ENCODE results near the gene MARS1.
A peak's percentile ranks its signal among the peaks of the same experiment; 100 is the strongest.

DNA sequence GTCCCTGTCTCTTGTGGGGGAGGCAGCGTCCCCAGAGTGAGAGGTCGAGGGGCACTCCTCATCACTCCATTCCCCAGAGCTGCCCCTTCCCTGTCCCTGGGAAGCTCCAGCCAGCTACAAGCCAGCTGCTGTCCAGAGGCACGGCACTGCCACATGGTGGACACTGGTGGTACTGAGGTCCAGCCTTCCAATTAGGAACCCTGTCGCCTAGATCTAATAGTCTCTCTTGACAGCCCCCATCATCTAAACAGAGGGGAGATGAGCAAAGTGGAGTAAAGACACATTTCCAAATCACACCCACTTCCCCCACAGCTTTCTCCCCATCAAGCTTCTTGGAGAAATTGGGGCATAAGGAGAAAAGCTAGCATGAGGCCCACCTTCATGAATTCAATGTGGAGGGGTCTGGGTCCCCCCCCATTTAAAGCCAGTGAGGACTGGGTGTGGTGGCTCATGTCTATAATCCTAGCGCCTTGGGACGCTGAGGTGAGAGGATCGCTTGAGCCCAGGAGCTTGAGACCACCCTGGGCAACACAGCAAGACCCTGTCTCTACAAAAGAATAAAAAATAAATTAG is 34.8 kb upstream of the MARS1 start:
- TF ChIP-seq, protein P1, sequence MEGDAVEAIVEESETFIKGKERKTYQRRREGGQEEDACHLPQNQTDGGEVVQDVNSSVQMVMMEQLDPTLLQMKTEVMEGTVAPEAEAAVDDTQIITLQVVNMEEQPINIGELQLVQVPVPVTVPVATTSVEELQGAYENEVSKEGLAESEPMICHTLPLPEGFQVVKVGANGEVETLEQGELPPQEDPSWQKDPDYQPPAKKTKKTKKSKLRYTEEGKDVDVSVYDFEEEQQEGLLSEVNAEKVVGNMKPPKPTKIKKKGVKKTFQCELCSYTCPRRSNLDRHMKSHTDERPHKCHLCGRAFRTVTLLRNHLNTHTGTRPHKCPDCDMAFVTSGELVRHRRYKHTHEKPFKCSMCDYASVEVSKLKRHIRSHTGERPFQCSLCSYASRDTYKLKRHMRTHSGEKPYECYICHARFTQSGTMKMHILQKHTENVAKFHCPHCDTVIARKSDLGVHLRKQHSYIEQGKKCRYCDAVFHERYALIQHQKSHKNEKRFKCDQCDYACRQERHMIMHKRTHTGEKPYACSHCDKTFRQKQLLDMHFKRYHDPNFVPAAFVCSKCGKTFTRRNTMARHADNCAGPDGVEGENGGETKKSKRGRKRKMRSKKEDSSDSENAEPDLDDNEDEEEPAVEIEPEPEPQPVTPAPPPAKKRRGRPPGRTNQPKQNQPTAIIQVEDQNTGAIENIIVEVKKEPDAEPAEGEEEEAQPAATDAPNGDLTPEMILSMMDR (tag by site-specific recombination; IDR thresholded peaks at IDR 0.05) = peak; percentile 85
- no peak for TF ChIP-seq YY1 (tag by site-specific recombination; IDR thresholded peaks at IDR 0.05)
- TF ChIP-seq ZNF521 (tag by site-specific recombination; IDR thresholded peaks at IDR 0.05) = no peak
- no peak for TF ChIP-seq ZNF555 (tag by site-specific recombination; conservative IDR thresholded peaks at IDR 0.05)
- no peak for TF ChIP-seq OVOL3 (tag by site-specific recombination; IDR thresholded peaks at IDR 0.05)
- TF ChIP-seq, protein P2, sequence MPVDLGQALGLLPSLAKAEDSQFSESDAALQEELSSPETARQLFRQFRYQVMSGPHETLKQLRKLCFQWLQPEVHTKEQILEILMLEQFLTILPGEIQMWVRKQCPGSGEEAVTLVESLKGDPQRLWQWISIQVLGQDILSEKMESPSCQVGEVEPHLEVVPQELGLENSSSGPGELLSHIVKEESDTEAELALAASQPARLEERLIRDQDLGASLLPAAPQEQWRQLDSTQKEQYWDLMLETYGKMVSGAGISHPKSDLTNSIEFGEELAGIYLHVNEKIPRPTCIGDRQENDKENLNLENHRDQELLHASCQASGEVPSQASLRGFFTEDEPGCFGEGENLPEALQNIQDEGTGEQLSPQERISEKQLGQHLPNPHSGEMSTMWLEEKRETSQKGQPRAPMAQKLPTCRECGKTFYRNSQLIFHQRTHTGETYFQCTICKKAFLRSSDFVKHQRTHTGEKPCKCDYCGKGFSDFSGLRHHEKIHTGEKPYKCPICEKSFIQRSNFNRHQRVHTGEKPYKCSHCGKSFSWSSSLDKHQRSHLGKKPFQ (tag by site-specific recombination; IDR thresholded peaks at IDR 0.05) = no peak
- TF ChIP-seq, protein P3, sequence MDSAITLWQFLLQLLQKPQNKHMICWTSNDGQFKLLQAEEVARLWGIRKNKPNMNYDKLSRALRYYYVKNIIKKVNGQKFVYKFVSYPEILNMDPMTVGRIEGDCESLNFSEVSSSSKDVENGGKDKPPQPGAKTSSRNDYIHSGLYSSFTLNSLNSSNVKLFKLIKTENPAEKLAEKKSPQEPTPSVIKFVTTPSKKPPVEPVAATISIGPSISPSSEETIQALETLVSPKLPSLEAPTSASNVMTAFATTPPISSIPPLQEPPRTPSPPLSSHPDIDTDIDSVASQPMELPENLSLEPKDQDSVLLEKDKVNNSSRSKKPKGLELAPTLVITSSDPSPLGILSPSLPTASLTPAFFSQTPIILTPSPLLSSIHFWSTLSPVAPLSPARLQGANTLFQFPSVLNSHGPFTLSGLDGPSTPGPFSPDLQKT (IDR thresholded peaks at IDR 0.05; ENCODE audit: borderline replicate concordance, low read depth, low read length) = no peak
- TF ChIP-seq, protein P4, sequence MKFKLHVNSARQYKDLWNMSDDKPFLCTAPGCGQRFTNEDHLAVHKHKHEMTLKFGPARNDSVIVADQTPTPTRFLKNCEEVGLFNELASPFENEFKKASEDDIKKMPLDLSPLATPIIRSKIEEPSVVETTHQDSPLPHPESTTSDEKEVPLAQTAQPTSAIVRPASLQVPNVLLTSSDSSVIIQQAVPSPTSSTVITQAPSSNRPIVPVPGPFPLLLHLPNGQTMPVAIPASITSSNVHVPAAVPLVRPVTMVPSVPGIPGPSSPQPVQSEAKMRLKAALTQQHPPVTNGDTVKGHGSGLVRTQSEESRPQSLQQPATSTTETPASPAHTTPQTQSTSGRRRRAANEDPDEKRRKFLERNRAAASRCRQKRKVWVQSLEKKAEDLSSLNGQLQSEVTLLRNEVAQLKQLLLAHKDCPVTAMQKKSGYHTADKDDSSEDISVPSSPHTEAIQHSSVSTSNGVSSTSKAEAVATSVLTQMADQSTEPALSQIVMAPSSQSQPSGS (tag by site-specific recombination; IDR thresholded peaks at IDR 0.05; ENCODE audit: low read depth) = no peak
- TF ChIP-seq, protein P5, sequence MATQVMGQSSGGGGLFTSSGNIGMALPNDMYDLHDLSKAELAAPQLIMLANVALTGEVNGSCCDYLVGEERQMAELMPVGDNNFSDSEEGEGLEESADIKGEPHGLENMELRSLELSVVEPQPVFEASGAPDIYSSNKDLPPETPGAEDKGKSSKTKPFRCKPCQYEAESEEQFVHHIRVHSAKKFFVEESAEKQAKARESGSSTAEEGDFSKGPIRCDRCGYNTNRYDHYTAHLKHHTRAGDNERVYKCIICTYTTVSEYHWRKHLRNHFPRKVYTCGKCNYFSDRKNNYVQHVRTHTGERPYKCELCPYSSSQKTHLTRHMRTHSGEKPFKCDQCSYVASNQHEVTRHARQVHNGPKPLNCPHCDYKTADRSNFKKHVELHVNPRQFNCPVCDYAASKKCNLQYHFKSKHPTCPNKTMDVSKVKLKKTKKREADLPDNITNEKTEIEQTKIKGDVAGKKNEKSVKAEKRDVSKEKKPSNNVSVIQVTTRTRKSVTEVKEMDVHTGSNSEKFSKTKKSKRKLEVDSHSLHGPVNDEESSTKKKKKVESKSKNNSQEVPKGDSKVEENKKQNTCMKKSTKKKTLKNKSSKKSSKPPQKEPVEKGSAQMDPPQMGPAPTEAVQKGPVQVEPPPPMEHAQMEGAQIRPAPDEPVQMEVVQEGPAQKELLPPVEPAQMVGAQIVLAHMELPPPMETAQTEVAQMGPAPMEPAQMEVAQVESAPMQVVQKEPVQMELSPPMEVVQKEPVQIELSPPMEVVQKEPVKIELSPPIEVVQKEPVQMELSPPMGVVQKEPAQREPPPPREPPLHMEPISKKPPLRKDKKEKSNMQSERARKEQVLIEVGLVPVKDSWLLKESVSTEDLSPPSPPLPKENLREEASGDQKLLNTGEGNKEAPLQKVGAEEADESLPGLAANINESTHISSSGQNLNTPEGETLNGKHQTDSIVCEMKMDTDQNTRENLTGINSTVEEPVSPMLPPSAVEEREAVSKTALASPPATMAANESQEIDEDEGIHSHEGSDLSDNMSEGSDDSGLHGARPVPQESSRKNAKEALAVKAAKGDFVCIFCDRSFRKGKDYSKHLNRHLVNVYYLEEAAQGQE (tag by site-specific recombination; IDR thresholded peaks at IDR 0.05) = peak; percentile 46; the same call in 1 of the 2 replicates
